NCI-H128 (cell line): ENCODE data around the gene CORO2B.

ENCODE experiments used
- DNase-seq: peaks from one replicate; lab custom pipeline; 2025; ENCODE audit not compliant: unreplicated experiment; lab: John Stamatoyannopoulos, UW

The CORO2B gene

DNA sequence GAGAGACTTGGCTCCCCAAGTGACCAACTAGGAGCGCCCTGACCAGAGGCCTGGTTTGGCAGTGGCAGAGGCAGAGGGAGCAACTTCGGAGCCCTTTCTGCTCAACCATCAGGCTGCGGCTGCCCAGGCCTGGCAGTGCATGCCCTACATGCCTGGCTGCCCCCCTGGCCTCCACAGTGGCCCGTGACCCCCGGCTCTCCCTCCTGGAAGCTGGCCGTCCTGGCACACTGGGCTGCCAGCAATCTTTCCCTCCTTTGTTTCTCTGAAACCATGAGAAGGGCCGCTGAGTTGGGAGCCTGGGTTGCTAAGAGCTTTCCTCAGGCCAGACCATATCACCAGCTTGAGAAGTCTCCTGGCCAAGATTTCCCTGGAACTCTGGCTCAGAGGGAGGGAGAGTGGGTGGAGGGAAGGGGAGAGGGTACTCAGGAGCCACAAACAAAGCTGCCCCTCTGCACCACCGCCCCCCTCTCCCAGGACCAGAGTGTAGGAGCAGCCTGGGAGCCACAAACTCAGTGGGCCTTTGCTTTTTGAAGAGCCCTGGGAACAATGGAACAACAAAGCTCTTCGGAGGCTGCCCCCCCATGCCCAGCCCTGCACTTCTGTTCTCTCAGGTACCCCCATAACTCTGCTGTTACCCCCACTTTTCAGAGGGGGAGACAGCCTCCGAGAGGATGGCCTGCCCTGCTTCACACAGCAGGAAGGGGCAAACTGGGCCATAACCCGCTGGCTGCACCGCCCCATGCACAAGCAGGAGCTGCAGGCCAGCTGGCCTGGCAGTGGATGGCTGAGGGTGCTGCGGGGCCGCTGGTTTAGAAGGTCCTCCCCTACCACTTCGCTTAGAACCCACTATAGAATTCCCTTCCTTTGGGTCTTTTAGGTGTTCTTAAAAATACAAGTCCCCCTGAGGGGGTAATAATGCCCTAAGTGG is 11.3 kb downstream of the CORO2B start:
- DNase-seq: no peak

DNA sequence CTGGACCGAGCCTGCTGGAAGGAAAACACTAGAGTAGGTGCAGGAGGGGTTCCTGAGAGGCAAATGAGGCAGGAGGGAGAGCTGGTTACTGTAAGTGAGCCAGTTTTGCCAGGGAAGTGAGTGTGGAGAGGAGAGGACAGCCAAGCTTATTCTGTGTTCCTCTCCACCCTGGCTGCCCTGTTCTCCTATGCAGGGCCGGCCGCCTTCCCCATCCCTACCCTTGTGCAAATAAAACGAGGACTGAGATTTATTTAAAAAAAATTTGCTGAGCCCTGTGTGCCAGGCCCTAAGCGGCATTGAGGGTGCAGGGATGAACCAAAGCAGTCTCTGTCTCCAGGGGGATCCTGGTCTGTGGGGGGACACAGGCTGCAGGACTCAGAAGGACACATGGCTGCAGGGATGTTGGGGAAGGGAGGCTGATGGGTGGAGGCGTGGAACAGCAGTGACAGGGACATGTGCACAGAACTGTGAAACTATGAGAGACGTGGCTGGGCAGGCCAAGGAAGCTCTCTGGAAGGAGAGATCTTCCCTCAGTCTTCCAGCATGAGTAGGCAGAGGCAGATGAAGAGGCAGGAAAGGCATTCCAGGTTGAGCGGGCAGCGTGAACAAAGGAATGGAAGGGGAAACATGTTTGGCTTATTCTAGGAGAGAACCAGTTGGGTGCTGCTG is 12.1 kb downstream of the CORO2B start:
- no peak for DNase-seq

DNA sequence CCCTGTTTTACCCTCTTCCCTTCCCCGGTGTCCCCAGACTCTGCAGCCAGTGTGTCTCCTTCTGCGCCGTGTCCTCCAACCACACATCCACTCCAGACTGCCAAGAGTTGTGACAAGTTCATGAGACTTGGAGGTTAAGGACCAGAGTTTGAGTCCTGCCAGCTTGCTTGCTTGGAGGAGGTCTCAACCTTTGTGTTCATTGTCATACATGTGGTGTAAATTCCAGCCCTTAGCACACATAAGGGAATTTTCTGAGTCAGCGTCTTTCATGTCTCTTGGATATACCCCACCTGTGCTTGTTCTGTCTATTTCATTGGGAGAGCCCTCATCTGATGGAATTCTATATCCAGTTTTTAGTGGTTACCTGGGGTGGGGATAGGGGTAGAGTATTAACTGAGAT is 13.3 kb downstream of the CORO2B start:
- DNase-seq: no peak

DNA sequence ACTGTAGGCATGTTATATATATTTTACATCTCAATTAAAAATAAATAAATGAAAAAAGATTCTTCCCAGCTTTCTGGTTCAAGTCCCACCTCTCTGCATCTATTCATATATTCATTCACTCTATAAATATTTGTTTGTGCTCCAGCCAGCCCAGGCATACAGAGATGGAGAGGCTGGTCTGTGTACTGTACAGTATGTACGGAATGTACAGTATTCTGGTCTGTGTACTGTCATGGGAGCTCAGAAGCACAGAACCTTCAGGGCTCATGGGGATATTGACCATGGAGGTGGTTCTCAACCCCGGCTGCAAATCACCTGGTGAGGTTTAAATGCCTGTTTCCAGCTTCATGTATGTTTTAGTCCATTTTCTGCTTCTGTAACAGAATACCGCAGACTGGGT is 13.8 kb downstream of the CORO2B start:
- no peak for DNase-seq

DNA sequence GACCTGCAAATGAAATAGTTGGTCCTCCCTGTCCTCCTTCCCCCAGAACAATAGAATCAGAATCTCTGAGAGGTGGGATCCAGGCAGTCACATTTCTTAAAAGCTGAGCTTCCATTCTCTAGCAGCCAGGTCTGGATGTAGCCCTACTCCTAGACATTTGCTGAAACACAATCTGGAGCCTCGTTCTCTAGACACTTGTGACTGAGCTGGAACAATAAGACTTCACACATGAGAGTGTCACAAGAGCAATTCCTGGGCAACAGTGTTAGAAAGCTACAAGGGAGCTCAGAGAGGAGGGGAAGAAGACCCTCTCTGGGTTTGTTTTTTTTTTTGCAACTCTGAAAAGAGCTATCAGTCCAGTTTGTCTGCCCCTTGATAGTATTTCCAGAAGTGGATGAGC is 14.5 kb downstream of the CORO2B start:
- DNase-seq: no peak

DNA sequence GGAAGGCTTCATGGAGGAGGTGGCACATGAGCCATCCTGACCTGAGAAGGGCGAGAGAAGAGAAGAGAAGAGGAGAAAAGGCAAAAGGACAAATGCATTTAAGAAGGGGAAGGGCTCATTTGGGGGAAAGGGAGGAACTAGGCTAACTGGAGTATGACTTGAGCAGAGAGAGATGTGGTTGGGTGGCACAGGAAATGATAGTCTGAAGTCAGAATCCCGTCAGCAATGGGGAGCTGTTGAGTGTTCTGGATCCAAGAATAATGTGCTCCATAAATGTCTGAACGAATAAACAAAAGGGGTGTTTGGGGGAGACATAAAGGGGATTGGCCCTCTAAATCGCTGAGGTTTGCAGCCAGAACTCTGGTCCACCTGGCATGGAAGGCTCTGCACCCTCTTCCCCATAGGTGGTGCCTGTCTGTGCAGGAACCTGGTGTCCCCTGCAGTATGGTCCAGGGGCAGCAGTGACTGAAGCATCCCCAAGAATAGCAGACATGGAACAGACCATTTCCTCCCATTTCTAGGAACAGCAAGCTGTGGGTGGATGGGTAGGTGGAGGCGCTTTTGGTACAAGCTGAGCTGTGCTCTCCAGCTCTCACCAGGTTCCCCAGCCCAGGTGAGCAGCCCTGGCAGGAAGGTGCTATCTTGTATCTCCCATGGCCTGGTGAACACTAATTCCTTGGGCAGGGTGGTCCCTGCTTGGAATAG is 15.2 kb downstream of the CORO2B start:
- DNase-seq: no peak

DNA sequence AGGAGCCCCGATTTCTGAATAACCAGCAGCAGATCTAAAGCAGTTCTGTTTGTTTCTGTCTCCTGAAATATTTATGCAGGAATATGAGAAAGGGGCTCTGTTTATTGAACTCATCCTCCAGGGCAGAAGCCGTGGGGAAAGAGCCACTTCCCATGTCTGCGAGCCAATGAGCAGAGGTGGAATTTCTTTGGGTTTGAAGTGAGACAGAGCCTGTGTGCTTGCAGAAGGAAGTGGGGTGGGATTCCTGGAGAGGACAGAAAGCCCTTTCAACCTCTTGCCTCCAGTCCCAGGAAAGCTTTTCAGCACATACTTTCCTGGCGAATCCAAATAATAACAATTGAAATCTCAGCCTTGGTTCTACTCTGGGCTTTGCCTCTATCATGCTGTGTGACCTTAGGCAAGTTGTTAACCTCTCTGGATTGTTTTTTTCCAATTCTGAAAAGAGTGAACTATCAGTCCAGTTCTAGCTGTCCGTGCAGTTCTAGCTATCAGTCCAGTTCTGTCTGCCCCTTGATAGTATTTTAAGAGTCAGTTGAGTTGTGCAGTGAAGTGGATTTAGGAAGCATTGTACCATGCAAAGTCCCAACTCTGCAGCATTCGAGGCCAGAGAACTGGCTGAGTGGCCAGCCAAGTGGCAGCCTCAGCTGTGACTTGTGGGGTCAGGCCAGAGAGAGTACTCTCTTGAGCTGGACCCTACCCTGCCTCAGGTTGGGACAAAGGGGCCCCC is 15.9 kb downstream of the CORO2B start:
- no peak for DNase-seq

DNA sequence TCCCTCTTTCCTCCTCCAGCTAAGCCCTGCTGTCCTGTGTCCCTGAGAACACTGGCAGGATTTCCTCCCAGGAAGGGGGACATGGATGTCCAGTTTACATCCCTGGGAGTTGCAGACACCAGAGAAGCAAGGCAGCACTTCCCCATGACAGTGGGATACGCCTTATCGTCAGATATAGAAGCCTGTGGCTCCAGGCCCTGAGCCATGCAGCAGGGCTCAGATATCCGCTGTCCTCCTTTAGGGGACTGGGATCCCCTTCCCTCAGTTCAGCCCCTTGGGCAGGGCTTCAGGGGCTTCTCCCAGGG is 16.4 kb downstream of the CORO2B start:
- DNase-seq: no peak

DNA sequence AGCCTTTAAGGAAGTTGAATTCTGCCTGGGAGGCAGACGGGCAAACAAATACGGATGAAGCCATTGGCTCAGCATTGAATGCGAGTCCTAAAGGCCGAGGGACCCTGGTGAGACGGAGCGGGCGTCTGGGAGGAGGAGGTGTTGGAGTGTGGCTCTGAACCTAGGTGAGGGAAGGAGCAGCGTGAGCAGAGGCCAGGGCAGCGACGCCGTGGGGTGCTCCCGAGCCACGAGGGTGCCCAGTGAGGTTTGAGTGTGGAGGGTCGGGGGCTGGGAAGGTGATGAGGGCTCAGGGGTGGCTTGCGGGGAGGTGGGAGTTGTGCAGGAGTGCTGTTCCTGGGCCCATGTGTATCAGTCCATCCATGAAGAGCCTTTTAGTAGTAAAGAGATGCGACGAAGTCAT is 17.0 kb downstream of the CORO2B start:
- DNase-seq: no peak

DNA sequence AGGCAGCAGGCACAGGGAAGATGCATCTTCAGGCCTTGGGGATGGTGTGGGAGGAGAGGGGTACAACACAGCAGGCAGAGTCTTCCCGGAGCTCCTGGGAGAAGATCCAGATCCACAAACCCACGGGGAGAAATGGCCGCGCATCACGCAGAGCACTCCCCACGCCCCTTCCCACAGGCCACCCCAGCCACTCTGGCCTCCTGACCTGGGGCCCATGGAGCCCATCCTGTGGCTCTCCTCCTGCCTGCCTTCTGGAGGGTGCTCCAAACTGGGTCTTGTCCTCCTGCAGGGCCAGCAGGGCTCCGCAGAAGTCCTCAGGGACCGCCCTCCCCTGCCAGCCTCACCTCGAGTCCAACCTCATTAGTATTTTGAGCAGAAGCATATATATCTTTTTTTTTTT is 17.9 kb downstream of the CORO2B start:
- DNase-seq: no peak

DNA sequence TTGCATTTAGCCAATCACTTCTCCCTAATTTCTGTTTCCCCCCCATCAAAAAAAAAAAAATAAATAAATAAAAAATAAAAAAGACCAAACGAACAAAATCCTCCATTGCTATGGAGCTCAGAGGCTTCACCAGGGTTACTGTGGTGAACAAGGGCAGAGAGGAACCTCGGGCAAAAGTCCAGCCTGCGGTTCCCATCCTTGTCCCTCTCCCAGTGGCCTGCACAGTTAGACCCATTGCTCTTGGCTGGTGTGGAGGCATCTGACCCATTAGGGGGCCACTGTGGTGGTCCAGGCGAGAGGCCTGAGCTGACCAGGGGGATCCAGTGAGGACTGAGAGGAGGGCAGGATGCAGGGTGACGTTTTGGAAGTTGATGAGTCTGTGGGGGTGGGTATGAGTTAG is 18.8 kb downstream of the CORO2B start:
- DNase-seq: no peak

DNA sequence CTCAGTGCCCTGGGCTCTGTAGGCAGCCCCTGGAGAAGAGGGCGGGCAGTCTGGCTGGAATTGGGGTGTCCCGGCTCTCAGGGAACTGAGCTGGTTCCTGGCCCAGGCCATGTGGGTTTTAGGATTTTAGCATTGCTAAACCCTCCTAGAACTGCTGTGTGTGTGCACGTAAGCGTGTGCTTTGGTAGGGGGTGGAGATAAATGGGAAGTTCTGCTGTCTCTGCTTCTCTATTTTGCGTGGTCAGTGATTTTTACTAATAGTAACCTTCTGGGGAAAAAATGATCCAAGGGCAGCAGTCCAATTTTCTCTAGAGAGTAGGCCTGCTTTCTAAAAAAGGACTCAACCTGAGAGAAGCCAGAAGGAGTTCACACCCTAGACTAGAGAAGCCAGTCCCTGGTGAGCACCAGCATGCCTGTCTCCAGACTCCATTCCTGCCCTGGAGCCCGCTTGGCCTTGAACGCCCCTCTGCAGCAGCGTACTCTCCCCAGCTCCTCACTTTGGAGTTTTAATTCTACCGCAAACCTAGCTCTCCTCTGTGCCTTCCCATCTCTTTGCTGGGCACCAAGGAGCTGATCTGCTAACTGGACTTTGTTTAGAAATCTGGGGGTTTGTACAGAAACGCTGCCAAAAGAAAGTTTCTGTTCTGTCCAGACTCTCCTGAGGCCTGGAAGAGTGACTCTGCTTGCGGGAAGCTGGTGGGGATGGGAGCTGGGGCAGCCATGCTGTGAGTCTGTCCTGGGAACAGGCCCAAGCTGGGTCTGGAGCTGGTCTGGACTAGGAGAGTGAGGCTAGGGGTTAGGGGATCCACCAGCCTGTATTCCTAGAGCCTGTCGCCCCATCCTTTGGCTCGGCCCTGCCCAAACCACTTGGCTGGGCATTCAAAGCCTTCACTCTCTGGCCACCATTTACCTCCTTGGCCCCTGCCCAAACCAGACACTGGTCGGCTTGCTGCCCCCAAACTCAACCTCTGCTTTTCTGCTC is 19.7 kb downstream of the CORO2B start:
- DNase-seq: no peak

DNA sequence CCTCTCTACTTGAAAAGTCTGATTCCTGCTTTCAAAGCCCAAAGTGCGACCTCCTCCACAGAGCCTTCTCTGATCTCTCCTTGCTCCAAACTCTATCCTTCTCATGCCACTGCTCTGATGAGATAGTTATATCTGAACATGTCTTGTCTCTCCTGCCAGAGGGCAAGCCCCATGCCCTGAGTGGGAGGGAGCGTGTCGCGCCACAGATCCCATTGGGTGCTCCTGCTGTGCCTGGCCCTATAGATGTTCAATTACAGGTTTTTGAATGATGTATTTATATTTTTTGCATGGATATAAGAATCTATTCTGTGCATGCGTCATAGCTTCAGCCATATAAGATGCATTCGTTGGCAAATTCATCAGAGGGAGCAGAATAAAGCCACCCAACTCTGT is 20.4 kb downstream of the CORO2B start:
- no peak for DNase-seq

DNA sequence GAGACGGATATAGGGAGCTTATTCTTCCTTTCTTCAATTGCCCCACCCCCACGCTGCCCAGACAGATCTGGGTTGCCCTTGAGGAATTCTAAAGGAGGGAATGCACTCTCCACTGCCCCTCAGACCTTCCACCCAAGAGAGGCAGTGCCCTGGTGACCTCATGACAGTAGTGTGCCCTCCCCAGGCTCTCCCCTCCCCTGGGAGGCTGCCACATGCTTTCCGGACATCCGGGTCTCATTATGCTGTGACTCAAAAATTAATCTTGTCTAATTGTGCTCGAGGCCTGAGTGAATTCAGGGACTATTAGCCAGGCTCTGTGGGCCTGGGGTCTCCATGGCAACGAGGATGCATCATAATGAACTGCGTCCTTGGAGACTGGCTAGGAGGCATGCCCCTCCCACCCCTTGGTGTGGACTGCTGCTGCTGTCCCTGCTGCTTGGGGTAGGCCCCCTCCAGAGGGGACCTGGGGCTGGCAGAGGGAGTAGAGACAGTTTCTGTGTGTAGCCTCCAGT is 20.8 kb downstream of the CORO2B start:
- DNase-seq: no peak

DNA sequence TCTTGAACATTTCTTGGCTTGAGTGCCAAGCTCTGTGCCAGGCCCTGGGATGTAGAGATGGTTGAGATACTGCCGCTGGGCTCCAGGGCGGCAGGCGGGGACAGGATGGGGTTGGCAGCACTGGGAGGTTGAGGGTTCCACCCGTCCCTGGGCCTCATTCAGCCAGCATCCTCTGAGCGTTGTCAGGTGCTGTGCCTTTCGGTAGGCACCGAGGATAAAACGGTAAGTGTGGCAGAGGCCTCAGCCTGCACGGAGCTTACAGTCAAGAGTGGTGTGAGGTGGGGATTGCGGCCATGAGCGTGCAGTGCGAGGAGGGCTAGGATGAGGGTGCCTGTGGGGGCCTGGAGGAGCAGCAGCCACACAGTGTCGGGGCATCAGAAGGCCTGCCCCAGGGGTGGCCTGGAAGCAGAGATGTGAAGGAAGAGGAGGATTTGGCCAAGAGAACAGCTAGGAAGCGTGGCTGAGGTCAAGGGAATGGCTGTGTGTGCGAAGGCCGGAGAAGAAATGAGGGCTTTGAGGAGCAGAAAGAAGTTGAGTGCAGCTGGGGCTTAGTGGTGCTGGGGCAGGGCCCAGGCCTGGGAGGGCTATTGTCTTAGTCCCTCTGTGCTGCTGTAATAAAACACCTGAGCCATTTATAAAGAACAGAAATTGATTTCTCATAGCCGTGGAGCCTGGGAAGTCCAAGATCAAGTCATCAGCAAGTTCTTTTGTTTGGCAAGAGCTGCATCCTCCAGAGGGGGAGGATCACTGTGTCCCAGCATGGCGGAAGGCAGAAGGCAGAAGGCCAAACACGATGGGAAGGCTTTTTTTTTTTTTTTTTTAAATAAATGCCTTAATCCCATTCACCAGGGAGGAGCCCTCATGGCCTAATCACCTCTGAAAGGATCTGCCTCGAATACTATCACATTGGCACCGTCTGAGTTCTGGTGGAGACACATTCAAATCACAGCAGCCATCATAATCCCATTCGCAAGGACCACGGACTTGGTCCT is 22.7 kb downstream of the CORO2B start:
- DNase-seq: no peak

DNA sequence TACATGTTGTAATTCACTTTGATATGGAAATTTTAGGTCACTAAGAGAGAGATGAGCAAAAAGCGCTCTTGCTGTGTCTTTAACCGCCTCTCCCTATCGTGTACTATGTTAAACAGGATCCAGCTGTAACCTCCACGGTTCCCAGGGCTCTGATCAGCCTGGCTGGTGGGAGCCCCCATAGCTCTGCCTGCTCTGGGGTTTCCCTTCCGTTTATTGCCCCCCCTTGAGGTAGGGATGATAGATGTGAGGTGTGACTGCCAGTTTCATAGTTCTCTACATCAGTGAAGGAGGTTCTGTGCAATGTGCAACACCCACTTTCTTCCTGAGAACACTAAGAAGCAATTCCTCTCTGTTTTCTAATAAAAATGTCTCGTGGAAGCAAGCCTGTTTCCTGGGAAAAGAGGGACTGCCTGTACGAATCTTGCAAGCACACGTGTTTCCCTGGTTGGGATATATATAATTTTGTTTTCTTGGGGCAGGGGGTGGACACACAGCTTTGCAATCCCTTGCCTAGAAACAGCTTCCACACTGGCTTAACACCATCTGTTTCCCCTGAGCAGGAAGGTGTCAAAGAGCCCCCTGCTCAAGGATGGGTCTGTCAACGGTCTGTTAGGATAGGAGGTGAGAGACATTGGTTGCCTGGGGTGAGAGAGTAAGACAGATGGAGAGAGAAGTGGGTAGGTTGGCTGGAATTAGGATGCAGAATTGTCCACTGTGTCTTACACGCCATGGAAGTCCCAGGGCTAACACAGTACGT is 23.8 kb downstream of the CORO2B start:
- DNase-seq: no peak

DNA sequence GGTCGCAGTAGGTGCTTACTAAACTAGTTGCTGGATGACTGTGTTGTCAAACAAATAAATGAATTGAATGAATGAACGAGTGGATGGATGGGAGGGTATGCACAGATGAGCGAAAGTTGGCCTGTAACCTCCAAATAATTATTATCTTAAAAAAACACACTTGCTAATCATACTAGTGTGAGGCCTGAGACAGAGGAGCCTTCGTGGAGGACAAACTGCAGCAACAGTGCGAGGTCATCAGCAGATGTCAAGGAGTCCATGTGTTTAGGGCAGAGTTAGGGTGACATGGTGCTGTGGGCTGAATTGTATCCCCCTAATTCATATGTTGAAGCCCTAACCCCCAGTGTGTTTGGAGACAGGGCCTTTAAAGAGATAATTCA is 24.4 kb downstream of the CORO2B start:
- DNase-seq: no peak

DNA sequence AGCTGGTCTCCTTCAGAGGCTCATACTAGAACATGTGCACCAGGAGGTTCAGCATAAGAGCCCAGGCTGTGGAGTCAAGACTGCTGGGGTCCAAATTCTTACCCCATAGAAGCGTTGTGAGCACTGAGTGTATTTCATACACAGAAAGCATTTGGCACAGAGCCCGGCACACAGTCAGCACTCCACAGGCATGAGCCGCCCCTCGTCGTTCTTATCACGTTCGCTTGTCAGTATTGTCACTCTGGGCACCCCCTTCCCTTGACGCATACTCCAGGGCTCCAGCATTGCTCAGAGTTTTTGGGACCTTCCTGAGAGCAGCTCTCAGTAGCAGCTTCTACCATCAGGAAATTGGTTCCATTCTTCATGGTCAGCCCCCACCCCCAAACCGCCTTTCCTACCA is 25.2 kb downstream of the CORO2B start:
- no peak for DNase-seq
